GM19455 (cell line): ENCODE measurements around the gene MATK.

ENCODE experiments used
- ATAC-seq: cut with Tn5 transposase; IDR thresholded peaks from one replicate; pipeline ENCODE4 v1.9.1; 2021; ENCODE audit not compliant: unreplicated experiment

Gene MATK

GRCh38 chr19:3785938-3786824, at the start of gene MATK:
TSS of gene MATK (minus strand) at chr19:3786381. CDS start at chr19:3785135, 1,246 bp downstream.
- ATAC-seq: no peak

GRCh38 chr19:3835055-3835435, 48.9 kb upstream of the MATK start:
- ATAC-seq: no peak

GRCh38 chr19:3834349-3835054, 48.3 kb upstream of the MATK start:
- no peak for ATAC-seq

GRCh38 chr19:3833578-3834348, 47.6 kb upstream of the MATK start:
- no peak for ATAC-seq

- ATAC-seq: no peak
Measured at GRCh38 chr19:3832001-3832400, 45.8 kb upstream of the MATK start.

GRCh38 chr19:3831601-3832000, 45.4 kb upstream of the MATK start:
- no peak for ATAC-seq

GRCh38 chr19:3830621-3831589, 44.7 kb upstream of the MATK start:
- no peak for ATAC-seq

GRCh38 chr19:3827306-3827705, 41.1 kb upstream of the MATK start:
- ATAC-seq: no peak

- no peak for ATAC-seq
Measured at GRCh38 chr19:3826163-3826562, 40.0 kb upstream of the MATK start.

- no peak for ATAC-seq
Measured at GRCh38 chr19:3825286-3825956, 39.2 kb upstream of the MATK start.

GRCh38 chr19:3823350-3823713, 37.2 kb upstream of the MATK start:
- no peak for ATAC-seq

- ATAC-seq: no peak
Measured at GRCh38 chr19:3822683-3823349, 36.6 kb upstream of the MATK start.

- no peak for ATAC-seq
Measured at GRCh38 chr19:3821857-3822364, 35.7 kb upstream of the MATK start.

GRCh38 chr19:3821156-3821555, 35.0 kb upstream of the MATK start:
- no peak for ATAC-seq

GRCh38 chr19:3819989-3820388, 33.8 kb upstream of the MATK start:
- no peak for ATAC-seq

GRCh38 chr19:3818918-3819317, 32.7 kb upstream of the MATK start:
- ATAC-seq: no peak

- ATAC-seq: no peak
Measured at GRCh38 chr19:3818466-3818865, 32.3 kb upstream of the MATK start.

GRCh38 chr19:3817761-3818160, 31.6 kb upstream of the MATK start:
- ATAC-seq: no peak

GRCh38 chr19:3816566-3817218, 30.5 kb upstream of the MATK start:
- no peak for ATAC-seq
